AG08395 (cell line): ENCODE measurements around the gene CBX5.
"Not testable (repeated sequence)": the region's sequence is repeated elsewhere in the genome, so short reads cannot be mapped to it uniquely, and the experiment has no call there.

ENCODE experiments used
- DNase-seq: peaks from one replicate; pipeline ENCODE4 v3.0.0; 2012; ENCODE audit warnings: mixed read lengths, low spot score

CBX5 gene

DNA sequence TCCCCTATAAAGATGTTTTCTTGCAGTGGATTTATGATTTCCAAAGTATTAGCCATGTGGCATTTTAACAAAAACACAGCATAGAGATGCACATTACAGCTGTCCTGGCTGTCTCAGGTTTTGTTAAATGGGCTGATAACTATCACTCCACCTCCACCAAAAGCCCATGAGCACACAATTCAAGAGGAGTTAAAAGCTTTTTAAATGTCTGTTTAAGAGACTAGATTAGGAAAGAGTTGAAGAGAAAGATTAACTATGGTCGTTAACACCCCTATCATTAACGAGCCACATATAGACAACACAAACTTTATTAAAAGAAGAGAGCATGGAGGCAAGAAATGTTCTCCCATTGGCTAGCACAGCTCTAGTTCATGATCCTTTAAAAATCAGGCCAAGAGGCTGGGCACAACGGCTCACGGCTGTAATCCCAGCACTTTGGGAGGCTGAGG lies 14.5 kb downstream of the CBX5 start:
- DNase-seq: no peak

GRCh38 chr12:54262403-54262925 lies 17.5 kb downstream of the CBX5 start:
- peak; percentile 8 for DNase-seq

DNA sequence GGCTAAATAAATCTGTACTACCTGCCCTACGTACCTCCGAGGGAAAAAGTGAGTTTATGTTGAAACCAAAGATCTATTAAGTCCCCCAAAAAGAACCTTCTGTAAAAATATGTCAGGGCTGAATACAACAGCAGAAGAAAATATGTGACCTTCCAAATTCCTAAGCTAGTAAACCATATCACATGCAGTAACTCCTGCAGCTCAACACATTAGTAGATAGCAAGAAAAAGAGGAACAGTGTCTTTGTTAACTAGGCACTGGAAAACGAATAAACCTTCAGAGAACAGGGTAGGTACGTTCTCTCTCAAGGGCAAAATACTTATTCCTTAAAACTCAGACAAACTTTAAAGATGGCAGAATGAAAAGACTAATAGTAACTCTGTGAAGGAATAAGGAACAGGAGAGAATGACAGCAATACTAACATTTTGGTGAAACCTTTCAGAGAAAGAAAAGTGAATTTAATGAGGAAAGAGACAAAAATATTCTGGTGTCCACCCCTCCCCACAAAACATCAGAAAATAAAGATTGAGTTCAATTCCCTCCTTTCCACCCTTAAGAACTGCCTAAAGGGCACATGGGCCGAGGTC lies 18.0 kb downstream of the CBX5 start:
- DNase-seq: no peak

GRCh38 chr12:54259194-54260011 lies 20.5 kb downstream of the CBX5 start:
- peak; percentile 94 for DNase-seq

DNA sequence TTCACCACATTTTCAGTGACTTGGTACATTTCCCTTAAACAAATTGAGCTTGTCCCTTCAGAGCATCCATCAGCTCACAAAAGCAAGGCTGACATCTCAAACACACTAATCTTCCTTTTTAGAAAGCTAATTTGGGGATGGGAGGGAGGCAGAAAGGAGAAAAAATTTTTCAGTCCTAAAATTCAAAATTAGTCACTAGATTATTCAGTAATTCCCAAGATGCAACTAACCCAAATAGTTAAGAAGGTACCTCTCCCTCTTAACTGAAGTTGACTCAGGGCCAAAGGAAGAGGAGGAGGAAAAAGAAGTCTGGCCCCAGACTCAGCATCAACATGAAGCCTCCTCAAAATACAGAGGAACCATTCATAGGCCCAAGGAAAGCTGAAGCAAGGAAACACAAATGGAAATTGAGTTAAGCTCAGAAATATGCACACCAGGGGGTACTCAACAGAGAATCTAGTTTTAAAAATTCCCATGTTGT lies 21.7 kb downstream of the CBX5 start:
- DNase-seq: peak; percentile 8

GRCh38 chr12:54257332-54257731 lies 22.6 kb downstream of the CBX5 start:
- DNase-seq: no peak

DNA sequence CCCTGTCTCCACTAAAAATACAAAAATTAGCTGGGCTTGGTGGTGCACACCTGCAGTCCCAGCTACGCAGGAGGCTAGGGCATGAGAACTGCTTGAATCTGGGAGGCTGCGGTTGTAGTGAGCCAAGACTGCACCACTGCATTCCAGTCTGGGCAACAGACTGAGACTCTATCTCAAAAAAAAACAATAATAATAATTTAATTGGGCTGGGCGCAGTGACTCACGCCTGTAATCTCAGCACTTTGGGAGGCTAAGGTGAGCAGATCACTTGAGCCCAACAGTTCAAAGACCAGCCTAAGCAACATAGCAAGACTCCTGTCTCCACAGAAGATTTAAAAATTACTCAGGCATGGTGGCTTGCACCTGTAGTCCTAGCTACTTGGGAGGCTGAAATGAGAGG lies 26.7 kb downstream of the CBX5 start:
- DNase-seq: no peak

DNA sequence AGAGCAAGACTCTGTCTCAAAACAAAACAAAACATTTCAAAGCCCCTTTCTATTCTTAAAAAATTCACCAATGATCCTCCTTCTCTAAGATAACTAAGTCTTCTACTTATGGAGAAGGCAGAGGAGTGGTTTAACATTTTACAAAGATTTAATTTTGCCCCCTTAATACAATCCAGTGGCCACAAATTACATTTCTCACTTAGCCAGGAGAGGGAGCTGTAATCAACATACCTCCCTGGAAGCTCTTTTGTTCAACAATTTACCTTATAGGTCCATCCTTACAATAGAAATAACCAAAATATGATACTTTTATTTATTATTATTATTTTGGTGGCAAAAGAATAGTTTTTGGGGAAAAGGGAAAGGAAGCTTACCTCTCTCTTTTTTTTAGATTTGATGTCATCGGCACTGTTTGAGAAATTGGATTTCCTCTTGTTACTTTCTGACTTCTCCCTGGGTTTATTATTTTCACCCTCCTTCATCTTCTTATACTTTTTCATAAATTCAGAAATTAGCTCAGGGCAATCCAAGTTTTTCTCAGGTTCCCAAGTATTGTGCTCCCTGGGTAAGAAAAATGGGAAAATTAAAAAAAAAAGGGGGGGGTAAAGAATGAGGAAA lies 28.1 kb downstream of the CBX5 start:
- DNase-seq: peak; percentile 71

- DNase-seq: no peak
Measured at GRCh38 chr12:54249489-54249888, 30.4 kb downstream of the CBX5 start.

DNA sequence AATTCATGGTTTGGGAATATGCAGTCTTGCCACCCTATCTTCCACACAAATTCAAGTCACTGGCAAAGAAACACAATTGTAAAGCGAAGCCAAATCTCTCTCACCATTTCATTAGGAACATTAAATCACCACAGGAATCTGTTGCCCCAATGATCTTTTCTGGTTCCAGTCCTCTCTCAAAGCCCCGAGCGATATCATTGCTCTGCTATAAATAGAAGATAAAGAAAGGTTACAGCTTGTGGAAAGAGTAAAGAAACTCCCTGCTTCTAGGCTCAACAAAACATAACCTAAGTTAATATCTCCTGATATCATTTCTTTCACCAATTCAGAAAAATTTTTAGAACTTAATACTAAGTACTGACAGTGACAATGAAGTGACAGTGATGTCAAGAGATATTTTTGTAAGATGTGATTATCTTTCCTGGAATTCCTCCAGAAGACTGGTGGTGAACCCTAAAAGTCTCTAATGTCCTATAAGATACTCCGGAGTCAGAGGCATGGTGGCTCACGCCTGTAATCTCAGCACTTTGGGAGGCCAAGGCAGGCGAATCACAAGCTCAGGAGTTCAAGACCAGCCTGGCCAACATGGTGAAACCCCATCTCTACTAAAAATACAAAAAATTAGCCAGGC lies 33.8 kb downstream of the CBX5 start:
- DNase-seq: no peak

DNA sequence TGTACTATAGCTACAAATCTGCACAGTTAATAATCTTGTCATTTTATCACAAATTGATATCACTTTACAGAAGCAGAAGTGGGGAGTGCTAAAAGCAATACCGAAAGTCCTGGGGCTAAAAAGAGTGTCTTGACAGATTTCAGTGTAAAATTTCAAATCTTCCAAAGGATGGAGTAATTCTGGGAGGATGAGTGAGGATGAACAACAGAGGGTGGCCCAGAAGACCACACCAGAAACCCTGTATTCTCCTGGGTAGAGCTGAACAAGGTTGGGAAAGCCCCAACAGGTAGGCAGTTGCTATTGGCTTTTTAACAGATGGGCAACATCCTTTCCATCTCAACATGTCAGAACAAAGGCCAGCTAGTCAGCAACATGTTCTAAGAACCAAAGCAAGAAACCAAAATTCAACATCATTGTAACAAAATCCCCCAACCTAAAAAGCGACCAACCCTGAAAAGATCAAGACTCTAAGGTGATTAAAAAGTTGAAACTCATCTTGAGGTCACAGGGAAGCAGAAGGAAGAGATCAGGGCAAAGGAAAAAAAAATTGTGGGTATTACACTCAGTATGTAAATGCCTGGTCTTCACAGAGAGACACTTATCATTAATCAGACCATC lies 38.8 kb downstream of the CBX5 start:
- no peak for DNase-seq

GRCh38 chr12:54240129-54240528 lies 39.8 kb downstream of the CBX5 start:
- no peak for DNase-seq

- no peak for DNase-seq
Measured at GRCh38 chr12:54239620-54240019, 40.3 kb downstream of the CBX5 start.

DNA sequence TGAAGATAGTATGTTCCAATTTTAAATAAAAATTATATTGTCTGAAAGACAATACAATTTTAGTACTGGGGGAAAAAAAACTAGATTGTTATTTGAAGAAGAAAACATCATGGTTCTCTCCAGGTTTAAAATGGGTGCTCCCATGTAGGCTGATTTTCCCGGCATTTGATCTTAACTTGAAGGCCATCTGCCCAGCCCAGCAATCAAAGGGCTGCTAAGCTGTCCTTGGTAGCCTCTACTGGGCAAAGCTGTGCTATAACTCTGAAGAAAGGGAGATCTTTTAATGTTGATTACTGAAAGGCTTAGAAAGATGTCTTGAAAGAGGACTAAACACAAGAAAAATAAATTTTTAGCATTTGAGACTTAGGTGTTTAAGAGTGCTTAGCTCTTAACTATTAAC lies 41.4 kb downstream of the CBX5 start:
- DNase-seq: no peak

GRCh38 chr12:54232790-54233189 lies 47.1 kb downstream of the CBX5 start:
- peak; percentile 26 for DNase-seq

GRCh38 chr12:54231269-54231668 lies 48.7 kb downstream of the CBX5 start:
- not testable (repeated sequence) for DNase-seq

DNA sequence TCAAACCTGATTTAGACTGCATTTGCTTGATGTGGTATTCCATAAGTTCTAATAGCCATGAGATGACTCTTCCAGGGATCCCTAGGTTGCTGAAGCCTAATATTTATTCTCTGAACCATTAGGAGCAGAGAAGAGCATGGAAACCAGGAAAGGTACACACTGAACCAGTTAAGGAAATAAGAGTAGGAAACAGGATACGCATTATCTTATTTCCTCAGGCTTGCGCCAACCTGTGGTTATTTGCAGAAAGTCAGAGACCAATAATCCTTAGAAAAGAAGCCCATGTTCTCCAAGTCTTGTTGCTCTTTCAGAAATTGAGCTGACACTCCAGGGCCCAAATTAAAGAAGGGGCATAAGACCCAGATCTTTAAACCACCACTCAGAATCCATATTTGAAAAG lies 49.4 kb downstream of the CBX5 start:
- DNase-seq: no peak

GRCh38 chr12:54229624-54230212 lies 50.2 kb downstream of the CBX5 start:
- peak; percentile 93 for DNase-seq

DNA sequence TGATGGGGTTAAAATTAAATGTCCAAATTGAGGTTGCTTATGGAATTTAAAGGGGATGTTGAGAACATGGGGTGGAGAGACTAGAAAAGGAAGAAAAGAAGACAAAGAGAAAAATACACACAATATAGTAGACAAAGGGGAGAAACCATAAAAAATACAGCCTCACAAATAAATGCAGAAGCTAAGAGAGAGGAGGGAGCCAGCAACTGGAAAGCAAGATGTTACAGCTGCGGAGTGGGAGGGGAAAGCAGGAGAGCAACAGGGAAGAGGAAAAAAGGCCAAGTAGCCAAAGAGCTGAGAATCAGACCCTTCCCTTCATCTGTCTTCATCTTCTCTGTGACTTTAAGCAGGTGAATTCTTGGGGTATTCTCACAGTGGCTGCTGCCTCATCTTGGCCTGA lies 51.5 kb downstream of the CBX5 start:
- no peak for DNase-seq

DNA sequence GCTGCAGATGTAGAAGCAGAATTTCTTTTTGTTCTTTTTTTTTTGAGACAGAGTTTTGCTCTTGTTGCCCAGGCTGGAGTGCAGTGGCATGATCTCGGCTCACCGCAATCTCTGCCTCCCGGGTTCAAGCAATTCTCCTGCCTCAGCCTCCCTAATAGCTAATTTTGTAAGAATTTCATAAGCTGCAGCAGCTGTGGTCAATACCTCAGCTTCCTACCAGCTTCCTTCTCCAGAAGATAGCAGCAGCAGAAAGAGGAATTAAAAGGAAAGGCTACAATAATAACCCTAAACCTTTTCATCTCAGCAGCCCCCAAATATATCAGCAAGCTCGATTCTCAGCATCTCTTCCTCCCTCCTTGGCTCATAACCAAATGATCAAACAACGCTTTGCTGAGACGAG lies 52.0 kb downstream of the CBX5 start:
- not testable (repeated sequence) for DNase-seq

DNA sequence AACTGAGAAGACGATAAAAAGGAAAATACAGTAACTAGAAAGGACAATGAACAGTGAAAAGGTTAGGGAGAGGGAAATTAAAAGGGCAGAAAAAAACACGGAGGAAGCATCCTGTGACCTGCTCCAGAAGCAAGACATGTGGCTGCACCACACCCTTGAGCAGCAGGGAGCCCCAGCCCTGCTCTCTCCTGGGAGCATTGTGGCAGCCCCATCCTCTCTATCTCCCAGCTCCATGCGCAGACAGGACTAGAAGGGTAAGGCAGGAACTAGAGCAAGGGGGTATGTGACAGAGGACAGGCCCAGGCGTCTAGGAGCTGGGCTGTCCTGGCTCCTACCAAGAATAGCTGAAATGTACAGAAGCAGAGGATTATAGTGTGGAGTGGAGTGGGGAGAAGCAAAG lies 52.5 kb downstream of the CBX5 start:
- DNase-seq: no peak

DNA sequence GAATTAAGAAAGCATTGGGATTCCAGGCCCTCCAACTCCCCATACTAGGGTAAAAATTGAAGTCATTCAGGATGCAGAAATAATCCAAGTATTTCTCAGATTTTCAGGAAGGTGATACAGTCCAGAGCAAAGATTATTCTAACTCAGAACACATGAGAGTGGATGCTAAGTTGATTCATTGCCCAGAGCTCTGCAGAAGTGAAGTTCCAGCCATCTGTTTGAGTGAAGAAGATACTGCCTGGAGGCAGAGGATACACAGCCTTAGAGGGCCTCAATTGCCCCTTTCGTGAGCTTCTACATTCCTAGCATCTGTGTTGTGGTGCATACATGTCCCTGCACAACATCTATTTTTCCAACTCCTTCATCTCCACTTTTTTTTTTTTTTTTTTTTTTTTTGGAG lies 54.3 kb downstream of the CBX5 start:
- no peak for DNase-seq
